ENCODE results near the gene NDST1.

- TF ChIP-seq FOXM1 (IDR thresholded peaks at IDR 0.05; ENCODE audit: borderline replicate concordance) (no peak), ARNT (IDR thresholded peaks at IDR 0.05) (no peak), TARDBP (IDR thresholded peaks at IDR 0.05) (no peak), FOXA1 (IDR thresholded peaks at IDR 0.05) (no peak), BHLHE40 (IDR thresholded peaks at IDR 0.05; ENCODE audit: borderline replicate concordance) (no peak), SP1 (IDR thresholded peaks at IDR 0.05) (no peak), SUZ12 (IDR thresholded peaks at IDR 0.05) (no peak), HDGF (IDR thresholded peaks at IDR 0.05; ENCODE audit: borderline replicate concordance) (no peak), ZNF384 (IDR thresholded peaks at IDR 0.05) (no peak), LEF1 (IDR thresholded peaks at IDR 0.05; ENCODE audit: borderline replicate concordance) (no peak), ELF4 (IDR thresholded peaks at IDR 0.05) (no peak), CTBP1 (IDR thresholded peaks at IDR 0.05; ENCODE audit: borderline replicate concordance) (no peak)
Measured at GRCh38 chr5:150531686-150532085, 23.8 kb downstream of the NDST1 start.

Measured in HEK293T (cell line).